ENCODE measurements around the gene NUF2. TPM values are rescaled to one million over a fixed set of nuclear protein-coding genes. Genes with fewer than 3 reads are reported as not detected.

NUF2 gene
- polyA plus RNA-seq, 1 experiment = 8.1 TPM

DNA sequence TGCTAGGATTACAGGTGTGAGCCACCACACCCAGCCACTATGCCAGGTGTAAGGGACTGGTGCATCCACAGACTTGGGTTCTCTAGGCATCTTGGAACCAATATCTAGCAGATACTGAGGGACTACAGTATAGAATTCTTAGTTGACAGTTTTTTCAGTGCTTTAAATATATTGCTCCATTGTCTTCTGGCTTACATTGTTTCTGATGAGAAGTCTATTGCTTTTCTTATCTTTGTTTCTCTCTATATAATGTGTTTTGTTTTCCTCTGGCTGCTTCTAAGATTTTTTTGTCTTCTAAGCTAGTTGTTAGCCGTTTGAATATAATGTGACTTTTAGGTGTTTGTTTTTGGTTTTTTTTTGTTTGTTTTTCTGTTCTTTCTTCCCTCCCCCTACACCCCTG lies 13.5 kb downstream of the NUF2 start:
- Histone ChIP-seq H3K9me3 (ENCODE audit: control insufficient read depth, insufficient read depth, low read length) (no peaks in the 10 kb centered on the region), H3K27ac (ENCODE audit: low read depth, low read length) (no peak overlapping the region), H3K27me3 (ENCODE audit: control insufficient read depth, insufficient read depth, low read length) (no peaks in the 10 kb centered on the region), H3K4me3 (ENCODE audit: low read depth, low read length) (no peak overlapping the region)
- DNase-seq (ENCODE audit: low read depth, low spot score) = no peak
- CTCF ChIA-PET = interaction anchor here (0.9 kb wide), 1 partner anchor 12 kb away, joined by 3 read pairs; no protein-coding TSS in a partner anchor
- POLR2A ChIA-PET = no interaction called here
- TF ChIP-seq, protein P1, sequence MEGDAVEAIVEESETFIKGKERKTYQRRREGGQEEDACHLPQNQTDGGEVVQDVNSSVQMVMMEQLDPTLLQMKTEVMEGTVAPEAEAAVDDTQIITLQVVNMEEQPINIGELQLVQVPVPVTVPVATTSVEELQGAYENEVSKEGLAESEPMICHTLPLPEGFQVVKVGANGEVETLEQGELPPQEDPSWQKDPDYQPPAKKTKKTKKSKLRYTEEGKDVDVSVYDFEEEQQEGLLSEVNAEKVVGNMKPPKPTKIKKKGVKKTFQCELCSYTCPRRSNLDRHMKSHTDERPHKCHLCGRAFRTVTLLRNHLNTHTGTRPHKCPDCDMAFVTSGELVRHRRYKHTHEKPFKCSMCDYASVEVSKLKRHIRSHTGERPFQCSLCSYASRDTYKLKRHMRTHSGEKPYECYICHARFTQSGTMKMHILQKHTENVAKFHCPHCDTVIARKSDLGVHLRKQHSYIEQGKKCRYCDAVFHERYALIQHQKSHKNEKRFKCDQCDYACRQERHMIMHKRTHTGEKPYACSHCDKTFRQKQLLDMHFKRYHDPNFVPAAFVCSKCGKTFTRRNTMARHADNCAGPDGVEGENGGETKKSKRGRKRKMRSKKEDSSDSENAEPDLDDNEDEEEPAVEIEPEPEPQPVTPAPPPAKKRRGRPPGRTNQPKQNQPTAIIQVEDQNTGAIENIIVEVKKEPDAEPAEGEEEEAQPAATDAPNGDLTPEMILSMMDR (IDR thresholded peaks at IDR 0.05; ENCODE audit: low read depth, low read length) = no peak

DNA sequence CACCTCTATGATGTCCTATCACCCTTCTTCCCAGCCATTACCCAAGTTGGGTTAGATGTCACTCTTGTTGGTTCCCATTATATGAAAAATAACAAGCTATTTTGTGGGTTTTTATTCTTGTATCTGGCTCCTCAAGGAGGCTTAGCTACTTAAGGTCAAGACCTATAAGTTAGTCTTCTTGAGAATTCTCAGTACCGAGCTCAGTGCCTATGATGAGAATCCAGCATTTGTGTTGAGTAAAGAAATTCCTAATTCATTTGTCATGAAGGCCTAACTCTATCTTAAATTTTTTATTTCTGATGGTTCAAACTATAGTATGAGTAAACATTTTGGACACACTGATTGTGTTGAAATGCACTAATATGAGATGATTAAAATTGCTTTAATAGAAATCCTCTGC lies 15.9 kb downstream of the NUF2 start:
- CTCF ChIA-PET = interaction anchor here (0.7 to 3.3 kb wide), 4 partner anchors 21 to 1736 kb away, joined by 3 to 10 read pairs (median 4); no protein-coding TSS in a partner anchor
- Histone ChIP-seq H3K27ac (ENCODE audit: low read depth, low read length) (no peak overlapping the region), H3K4me3 (ENCODE audit: low read depth, low read length) (no peak overlapping the region), H3K9me3 (ENCODE audit: control insufficient read depth, insufficient read depth, low read length) (no peaks in the 10 kb centered on the region), H3K27me3 (ENCODE audit: control insufficient read depth, insufficient read depth, low read length) (no peaks in the 10 kb centered on the region)
- DNase-seq (ENCODE audit: low read depth, low spot score) = peak; percentile 30
- TF ChIP-seq, protein P1 (IDR thresholded peaks at IDR 0.05; ENCODE audit: low read depth, low read length) = no peak
- POLR2A ChIA-PET = interaction anchor here (1.2 kb wide), 1 partner anchor 15 kb away, joined by 3 read pairs; no protein-coding TSS in a partner anchor

DNA sequence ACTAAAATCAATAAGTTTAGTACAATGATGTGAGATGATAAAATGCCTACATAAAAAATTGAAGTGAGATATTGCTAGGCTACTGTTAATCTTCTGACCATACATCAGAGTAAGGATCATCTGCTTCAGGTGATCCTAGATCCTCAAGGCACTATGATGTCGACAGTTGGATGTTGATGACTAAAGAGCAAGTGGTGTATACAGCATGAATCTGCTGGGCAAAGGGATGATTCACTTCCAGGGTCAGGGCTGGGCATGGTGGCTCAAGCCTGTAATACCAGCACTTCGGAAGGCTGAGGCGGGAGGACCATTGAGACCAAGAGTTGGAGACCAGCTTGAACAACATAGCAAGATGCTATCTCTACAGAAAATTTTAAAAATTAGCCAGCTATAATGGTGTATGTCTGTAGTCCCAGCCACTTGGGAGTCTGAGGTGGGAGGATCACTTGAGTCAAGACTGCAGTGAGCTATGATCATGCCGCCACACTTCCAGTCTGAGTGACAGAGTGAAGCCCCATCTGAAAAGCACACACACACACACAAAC lies 24.6 kb downstream of the NUF2 start:
- Histone ChIP-seq H3K27me3 (ENCODE audit: control insufficient read depth, insufficient read depth, low read length) (no peaks in the 10 kb centered on the region), H3K4me3 (ENCODE audit: low read depth, low read length) (no peak overlapping the region), H3K27ac (ENCODE audit: low read depth, low read length) (no peak overlapping the region), H3K9me3 (ENCODE audit: control insufficient read depth, insufficient read depth, low read length) (no peaks in the 10 kb centered on the region)
- TF ChIP-seq, protein P1 (IDR thresholded peaks at IDR 0.05; ENCODE audit: low read depth, low read length) = no peak
- ChIA-PET CTCF (no interaction called here), POLR2A (no interaction called here)
- DNase-seq (ENCODE audit: low read depth, low spot score) = no peak

DNA sequence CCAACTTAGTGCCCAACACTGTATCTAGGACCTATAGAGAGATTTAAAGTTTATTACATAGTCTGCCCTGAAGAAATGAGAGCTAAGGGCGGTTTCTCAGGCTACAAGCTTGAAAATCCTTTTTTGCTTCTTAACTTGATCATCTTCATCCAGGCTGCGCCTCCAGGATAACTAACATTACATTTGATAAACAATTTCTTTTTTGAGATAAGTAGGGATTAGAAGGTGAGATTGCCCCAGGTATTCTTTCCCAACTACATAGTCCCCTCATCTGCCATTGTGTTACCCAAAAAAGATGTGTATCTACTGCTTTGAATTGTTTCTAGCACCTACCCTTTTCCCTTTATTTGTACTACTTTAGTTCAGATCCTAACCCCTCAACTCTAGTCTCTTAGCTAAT lies 25.4 kb downstream of the NUF2 start:
- ChIA-PET POLR2A (no interaction called here), CTCF (no interaction called here)
- no peak for DNase-seq (ENCODE audit: low read depth, low spot score)
- TF ChIP-seq, protein P1 (IDR thresholded peaks at IDR 0.05; ENCODE audit: low read depth, low read length) = no peak
- no peaks in the 10 kb centered on the region for H3K27me3 ChIP-seq (ENCODE audit: control insufficient read depth, insufficient read depth, low read length)
- H3K27ac ChIP-seq (ENCODE audit: low read depth, low read length) = no peak overlapping the region
- no peak overlapping the region for H3K4me3 ChIP-seq (ENCODE audit: low read depth, low read length)
- no peaks in the 10 kb centered on the region for H3K9me3 ChIP-seq (ENCODE audit: control insufficient read depth, insufficient read depth, low read length)

DNA sequence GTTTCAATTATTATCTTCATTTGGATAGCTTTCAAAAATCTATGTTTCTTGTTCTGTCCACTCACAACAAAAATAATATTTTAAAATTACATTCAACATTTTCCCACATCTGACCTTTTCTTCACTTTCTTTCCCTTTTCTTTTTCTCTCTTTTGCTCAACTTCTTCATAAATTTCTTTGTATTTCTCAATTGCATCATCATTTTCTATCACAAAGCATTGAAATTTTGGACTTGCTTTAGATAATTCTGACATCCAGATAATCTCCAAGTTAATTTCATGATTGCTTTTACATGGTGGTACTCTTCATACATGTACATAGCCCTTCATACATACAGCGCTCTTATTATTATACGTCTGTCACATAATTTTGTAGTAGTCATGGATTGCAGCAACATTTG lies 30.2 kb downstream of the NUF2 start:
- H3K27me3 ChIP-seq (ENCODE audit: control insufficient read depth, insufficient read depth, low read length) = no peaks in the 10 kb centered on the region
- ChIA-PET CTCF (interaction anchor here (0.8 kb wide), 1 partner anchor 17 kb away, joined by 3 read pairs; no protein-coding TSS in a partner anchor), POLR2A (no interaction called here)
- TF ChIP-seq, protein P1 (IDR thresholded peaks at IDR 0.05; ENCODE audit: low read depth, low read length) = no peak
- no peak overlapping the region for H3K4me3 ChIP-seq (ENCODE audit: low read depth, low read length)
- no peak overlapping the region for H3K27ac ChIP-seq (ENCODE audit: low read depth, low read length)
- no peaks in the 10 kb centered on the region for H3K9me3 ChIP-seq (ENCODE audit: control insufficient read depth, insufficient read depth, low read length)
- no peak for DNase-seq (ENCODE audit: low read depth, low spot score)
